SK-N-SH (cell line): ENCODE measurements around the gene GPRC6A. TPM values are rescaled to one million over a fixed set of nuclear protein-coding genes. Genes with fewer than 3 reads are reported as not detected.
"Not testable (repeated sequence)": the region's sequence is repeated elsewhere in the genome, so short reads cannot be mapped to it uniquely, and the experiment has no call there.

Experiments
- CTCF ChIA-PET: fragments of 300-600, 350-600 bp; formaldehyde crosslinking; extraction: SDS; loops from one replicate; lab custom pipeline; 2021; lab: Yijun Ruan, JAX
- POLR2A ChIA-PET: fragments of 350-600 bp; sonication (Branson Sonifier 250); formaldehyde crosslinking; extraction: SDS; loops from one replicate; lab custom pipeline; 2020; ENCODE audit warnings: antibody characterized with exemption, inconsistent platforms; lab: Yijun Ruan, JAX
- DNase-seq: peaks from one replicate; pipeline ENCODE4 v3.0.0; 2012
- H2AFZ ChIP-seq: fragments of 200-600 bp; sonication (generic); 2 replicates; pipeline ENCODE4 v1.8.1; 2016; ENCODE audit warnings: antibody characterized with exemption, mild to moderate bottlenecking, low read depth
- H3F3A ChIP-seq: fragments of 200-600 bp; sonication (generic); replicated peaks from 2 replicates; pipeline ENCODE3; 2016; ENCODE audit warnings: antibody characterized with exemption, mild to moderate bottlenecking; ENCODE audit not compliant: insufficient read depth
- H3K27ac ChIP-seq, 2 experiments: fragments of 200-500 bp in 1 of 2; fragments of 200-600 bp in 1 of 2; sonication (Bioruptor generic) in 1 of 2; sonication (generic), shearing (Covaris generic) in 1 of 2; 2 replicates each; pipeline versions ENCODE4 v1.5.1 to v1.6.1; 2014 to 2016; ENCODE audit warnings: low read depth in 2 of 2, inconsistent platforms in 1 of 2, low read length in 1 of 2, mild to moderate bottlenecking in 1 of 2, mixed read lengths in 1 of 2
- H3K27me3 ChIP-seq: fragments of 200-600 bp; sonication (generic), shearing (Covaris generic); 2 replicates; pipeline ENCODE4 v1.6.1; 2016; ENCODE audit warnings: mixed run types; ENCODE audit not compliant: insufficient read depth
- H3K36me3 ChIP-seq, 2 experiments: fragments of 200-500 bp in 1 of 2; fragments of 200-600 bp in 1 of 2; sonication (Bioruptor generic) in 1 of 2; sonication (generic) in 1 of 2; replicated peaks in 1 of 2; 2 replicates each; pipeline versions ENCODE3 to v1.5.1; 2014 to 2016; ENCODE audit warnings: low read length in 1 of 2, mild to moderate bottlenecking in 1 of 2; ENCODE audit not compliant: insufficient read depth in 2 of 2, control insufficient read depth in 1 of 2
- H3K4me1 ChIP-seq, 2 experiments: fragments of 200-500 bp in 1 of 2; fragments of 200-600 bp in 1 of 2; sonication (Bioruptor generic) in 1 of 2; sonication (generic), shearing (Covaris generic) in 1 of 2; 2 replicates each; pipeline versions ENCODE4 v1.5.1 to v1.6.1; 2014 to 2016; ENCODE audit warnings: low read depth in 1 of 2, low read length in 1 of 2, mixed run types in 1 of 2; ENCODE audit not compliant: insufficient read depth in 2 of 2, control insufficient read depth in 1 of 2
- H3K4me2 ChIP-seq: fragments of 200-600 bp; sonication (generic), shearing (Covaris generic); 2 replicates; pipeline ENCODE4 v1.6.1; 2017; ENCODE audit warnings: mixed run types
- H3K4me3 ChIP-seq, 2 experiments: fragments of 200-500 bp in 1 of 2; fragments of 200-600 bp in 1 of 2; sonication (Bioruptor generic) in 1 of 2; sonication (generic), shearing (Covaris generic) in 1 of 2; 2 replicates each; pipeline versions ENCODE4 v1.5.1 to v1.8.1; 2014 to 2016; ENCODE audit warnings: low read depth in 2 of 2, inconsistent platforms in 1 of 2, low read length in 1 of 2, mild to moderate bottlenecking in 1 of 2, mixed read lengths in 1 of 2, moderate library complexity in 1 of 2
- H3K79me2 ChIP-seq: fragments of 200-600 bp; sonication (generic); 2 replicates; pipeline ENCODE4 v1.8.1; 2017; ENCODE audit warnings: mild to moderate bottlenecking; ENCODE audit not compliant: insufficient read depth
- H3K9ac ChIP-seq: fragments of 200-600 bp; sonication (generic); 2 replicates; pipeline ENCODE4 v1.6.1; 2017; ENCODE audit warnings: mixed run types
- H3K9me2 ChIP-seq: fragments of 200-600 bp; sonication (generic); 2 replicates; pipeline ENCODE4 v1.6.1; 2017; ENCODE audit warnings: mixed run types
- H3K9me3 ChIP-seq: fragments of 200-600 bp; sonication (generic); 2 replicates; pipeline ENCODE4 v1.6.1; 2017; ENCODE audit warnings: mixed run types, mild to moderate bottlenecking, moderate library complexity
- H4K20me1 ChIP-seq: fragments of 200-600 bp; sonication (generic); 2 replicates; pipeline ENCODE4 v1.6.1; 2017; ENCODE audit warnings: mild to moderate bottlenecking, mixed run types; ENCODE audit not compliant: insufficient read depth
- CHD2 ChIP-seq: fragments of 150-350 bp; IDR thresholded peaks from 2 replicates; pipeline ENCODE4 v1.6.1; 2018; ENCODE audit warnings: low read length; ENCODE audit not compliant: partially characterized antibody
- CTCF ChIP-seq: fragments of 200-600 bp; sonication (generic); IDR thresholded peaks from 2 replicates; pipeline ENCODE4 v1.6.1; 2017; ENCODE audit warnings: antibody characterized with exemption, mild to moderate bottlenecking, moderate library complexity
- ELF1 ChIP-seq: IDR thresholded peaks from 2 replicates; pipeline ENCODE4 v1.4.0; 2012
- EZH2phosphoT487 ChIP-seq: fragments of 200-600 bp; sonication (generic); IDR thresholded peaks from 2 replicates; pipeline ENCODE4 v1.6.1; 2017; ENCODE audit warnings: low read depth, mixed run types, mild to moderate bottlenecking, antibody characterized with exemption, moderate library complexity, borderline replicate concordance
- GABPA ChIP-seq: IDR thresholded peaks from 2 replicates; pipeline ENCODE4 v1.4.0; 2012; ENCODE audit warnings: low read depth, mild to moderate bottlenecking
- MEF2A ChIP-seq: IDR thresholded peaks from 2 replicates; pipeline ENCODE4 v1.4.0; 2012; ENCODE audit warnings: low read depth, borderline replicate concordance
- MXI1 ChIP-seq: IDR thresholded peaks from 2 replicates; pipeline ENCODE4 v1.6.1; 2012; ENCODE audit warnings: mild to moderate bottlenecking, low read depth, low read length, improper control_type of control experiment
- NRF1 ChIP-seq: IDR thresholded peaks from 2 replicates; pipeline ENCODE4 v1.6.1; 2012; ENCODE audit warnings: low read depth, mild to moderate bottlenecking, low read length
- PBX3 ChIP-seq: IDR thresholded peaks from 2 replicates; pipeline ENCODE4; 2012
- POLR2AphosphoS5 ChIP-seq: IDR thresholded peaks from 2 replicates; pipeline ENCODE4 v1.6.1; 2012; ENCODE audit warnings: low read depth, low read length
- RAD21 ChIP-seq: IDR thresholded peaks from 2 replicates; pipeline ENCODE4 v1.6.1; 2012; ENCODE audit warnings: mild to moderate bottlenecking, low read length
- SIN3A ChIP-seq: IDR thresholded peaks from 2 replicates; pipeline ENCODE4 v1.6.1; 2012; ENCODE audit warnings: low read depth, mild to moderate bottlenecking, low read length, moderate library complexity, borderline replicate concordance
- SMC3 ChIP-seq: IDR thresholded peaks from 2 replicates; pipeline ENCODE4 v1.6.1; 2012; ENCODE audit warnings: low read depth, low read length, improper control_type of control experiment
- TCF12 ChIP-seq: IDR thresholded peaks from 2 replicates; pipeline ENCODE4 v1.4.0; 2012
- USF2 ChIP-seq: fragments of 150-350 bp; IDR thresholded peaks from 2 replicates; pipeline ENCODE4 v1.6.1; 2017; ENCODE audit warnings: antibody characterized with exemption, low read length, low read depth, borderline replicate concordance
- WGBS: methylation state at CpG from one replicate; pipeline ENCODE4 v1.1.6; 2017; ENCODE audit warnings: low lambda C conversion rate; 5-methylcytosine and 5-hydroxymethylcytosine counted together
- polyA plus RNA-seq, 3 experiments: library from polyadenylated mRNA; depleted of rRNA; stranded (reverse); fragments of >200 nt; gene quantifications; 2 replicates each; pipeline ENCODE4 v1.2.3, GENCODE V29; 2012
- TF ChIP-seq, protein P1 (sequence below): IDR thresholded peaks from 2 replicates; pipeline ENCODE4 v1.4.0; 2012; ENCODE audit warnings: low read depth, borderline replicate concordance
- TF ChIP-seq, protein P2 (sequence below): fragments of 150-350 bp; IDR thresholded peaks from 2 replicates; pipeline ENCODE4 v1.6.1; 2016; ENCODE audit warnings: mild to moderate bottlenecking, low read depth, low read length

The GPRC6A gene
- polyA plus RNA-seq, 1 of the 3 experiments (the other 2 are of a cell fraction), result not detected

DNA sequence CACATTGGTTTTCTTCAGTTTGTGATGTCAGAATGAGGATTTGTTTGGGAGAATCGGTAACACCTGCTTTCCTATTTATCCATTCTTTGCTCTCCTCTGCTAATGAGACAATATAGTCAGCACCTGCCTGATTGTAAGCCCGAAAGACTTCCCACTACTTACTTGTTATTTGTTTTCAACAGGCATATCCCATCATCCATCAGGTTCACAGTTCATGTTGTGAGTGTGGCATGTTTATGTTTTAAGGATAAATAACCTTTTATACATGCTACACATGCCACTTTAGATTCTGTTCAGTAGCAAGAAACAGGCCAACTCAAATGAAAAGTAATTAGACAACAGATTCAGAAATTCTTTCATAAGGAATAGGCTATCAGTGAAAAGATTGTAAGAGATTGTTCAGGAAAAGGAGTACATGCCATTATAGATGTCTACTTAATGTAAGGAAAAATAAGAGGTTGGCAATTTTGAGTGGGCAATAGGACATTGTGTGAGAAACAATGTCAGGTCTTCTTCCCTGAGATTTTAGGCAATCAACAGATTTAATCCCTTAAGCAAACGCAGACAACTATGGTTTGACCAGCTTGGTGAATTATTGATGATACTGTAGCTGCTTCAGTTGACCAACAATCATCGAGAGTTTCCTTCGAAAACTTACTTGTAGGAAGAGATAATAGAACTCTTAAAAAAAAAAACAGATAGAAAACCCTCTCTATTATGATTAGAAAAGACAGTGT is 7.9 kb upstream of the GPRC6A start (continued):
- no peak for TF ChIP-seq CTCF
- TF ChIP-seq ELF1, result no peak
- no peak for TF ChIP-seq CHD2
- TF ChIP-seq, protein P1, sequence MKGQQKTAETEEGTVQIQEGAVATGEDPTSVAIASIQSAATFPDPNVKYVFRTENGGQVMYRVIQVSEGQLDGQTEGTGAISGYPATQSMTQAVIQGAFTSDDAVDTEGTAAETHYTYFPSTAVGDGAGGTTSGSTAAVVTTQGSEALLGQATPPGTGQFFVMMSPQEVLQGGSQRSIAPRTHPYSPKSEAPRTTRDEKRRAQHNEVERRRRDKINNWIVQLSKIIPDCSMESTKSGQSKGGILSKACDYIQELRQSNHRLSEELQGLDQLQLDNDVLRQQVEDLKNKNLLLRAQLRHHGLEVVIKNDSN, result no peak

GRCh38 chr6:116834526-116834925 is 5.6 kb upstream of the GPRC6A start:
- WGBS, result 22% methylated on average over 2 of the region's 2 CpGs
- H3K36me3 ChIP-seq, POLR2A ChIA-PET, H3K9me2 ChIP-seq, H3K9me3 ChIP-seq, H3F3A ChIP-seq, H3K4me3 ChIP-seq, H3K4me1 ChIP-seq, H3K4me2 ChIP-seq, DNase-seq, H3K27me3 ChIP-seq, H4K20me1 ChIP-seq, H3K79me2 ChIP-seq, H3K9ac ChIP-seq, H2AFZ ChIP-seq, H3K27ac ChIP-seq: not testable (repeated sequence)
- CTCF ChIA-PET, result interaction anchor here (0.6 kb wide), 1 partner anchor 12 kb away, joined by 3 read pairs; no protein-coding TSS in a partner anchor

DNA sequence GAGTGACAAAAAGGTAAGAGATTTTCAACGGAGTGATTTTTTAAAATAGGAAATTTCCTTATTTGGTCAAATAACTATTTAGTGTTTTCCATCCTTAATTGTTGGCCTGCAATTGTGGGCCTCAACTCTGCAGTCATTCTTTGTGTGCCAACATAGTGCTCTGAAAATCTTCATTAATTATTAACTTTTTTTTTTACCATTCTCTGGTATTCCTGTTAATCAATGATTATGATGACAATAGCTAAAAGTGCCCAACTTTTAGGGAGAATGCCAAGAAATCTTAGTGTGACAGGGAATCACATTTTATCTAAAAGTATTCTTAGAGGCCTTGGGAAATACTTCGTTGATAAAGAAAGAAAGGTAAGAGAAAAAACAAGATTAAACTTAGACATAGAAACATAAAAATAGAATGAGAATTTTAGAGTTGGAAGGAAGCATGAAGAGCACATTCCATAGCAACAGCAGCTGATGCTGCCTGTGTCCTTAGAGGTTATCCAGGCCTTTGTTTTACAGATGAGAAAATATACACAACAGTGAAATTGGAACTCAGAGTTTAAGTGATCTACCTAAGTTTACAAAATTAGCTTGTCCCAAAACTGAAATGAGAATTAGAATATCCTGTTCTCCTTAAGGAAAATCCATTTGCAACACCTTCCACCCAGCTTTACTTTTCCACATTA is 1.2 kb downstream of the GPRC6A start:
- no peaks in the 10 kb centered on the region for H3F3A ChIP-seq
- no peak overlapping the region for H3K4me2 ChIP-seq
- H3K27ac ChIP-seq, result no peak overlapping the region
- H3K27me3 ChIP-seq, result peaks cover 8% of the 10 kb centered on the region; the same call in 1 of the 2 replicates
- ChIA-PET CTCF (interaction anchor here (1.1 to 1.2 kb wide), 2 partner anchors 14 to 18 kb away, joined by 3 read pairs; no protein-coding TSS in a partner anchor), POLR2A (no interaction called here)
- no peaks in the 10 kb centered on the region for H3K79me2 ChIP-seq
- no peak overlapping the region for H3K4me3 ChIP-seq
- WGBS, result 7% methylated on average over 2 of the region's 2 CpGs
- H3K9me3 ChIP-seq, result no peaks in the 10 kb centered on the region
- H3K9me2 ChIP-seq, result no peaks in the 10 kb centered on the region
- H2AFZ ChIP-seq, result no peak overlapping the region
- H3K36me3 ChIP-seq, result no peaks in the 10 kb centered on the region
- no peaks in the 10 kb centered on the region for H3K4me1 ChIP-seq
- no peak for DNase-seq
- no peak overlapping the region for H3K9ac ChIP-seq
- H4K20me1 ChIP-seq, result no peaks in the 10 kb centered on the region
- TF ChIP-seq SIN3A (no peak), GABPA (no peak), MXI1 (no peak), ELF1 (no peak), TCF12 (no peak), POLR2AphosphoS5 (no peak), EZH2phosphoT487 (no peak), SMC3 (no peak), NRF1 (no peak), MEF2A (no peak), RAD21 (no peak), USF2 (no peak), PBX3 (no peak)
- TF ChIP-seq, protein P2, sequence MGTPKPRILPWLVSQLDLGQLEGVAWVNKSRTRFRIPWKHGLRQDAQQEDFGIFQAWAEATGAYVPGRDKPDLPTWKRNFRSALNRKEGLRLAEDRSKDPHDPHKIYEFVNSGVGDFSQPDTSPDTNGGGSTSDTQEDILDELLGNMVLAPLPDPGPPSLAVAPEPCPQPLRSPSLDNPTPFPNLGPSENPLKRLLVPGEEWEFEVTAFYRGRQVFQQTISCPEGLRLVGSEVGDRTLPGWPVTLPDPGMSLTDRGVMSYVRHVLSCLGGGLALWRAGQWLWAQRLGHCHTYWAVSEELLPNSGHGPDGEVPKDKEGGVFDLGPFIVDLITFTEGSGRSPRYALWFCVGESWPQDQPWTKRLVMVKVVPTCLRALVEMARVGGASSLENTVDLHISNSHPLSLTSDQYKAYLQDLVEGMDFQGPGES, result no peak
- TF ChIP-seq, protein P1, result no peak
